DND-41 (cell line): ENCODE data around the gene CYFIP1.

Experiments
- ATAC-seq: fragments of 200-7000 bp; cut with Tn5 transposase; 3 replicates; pipeline ENCODE4 v1.9.1; 2021; ENCODE audit warnings: low read depth; ENCODE audit not compliant: insufficient read depth
- DNase-seq: peaks from one replicate; pipeline ENCODE4 v3.0.0-alpha.2; 2020
- H2AFZ ChIP-seq: 2 replicates; pipeline ENCODE4 v1.6.0; 2012; ENCODE audit warnings: low read depth, low read length
- H3K27ac ChIP-seq: 2 replicates; pipeline ENCODE4 v1.5.1; 2012; ENCODE audit warnings: low read length, inconsistent platforms
- H3K27me3 ChIP-seq: fragments of 200-600 bp; sonication (generic); 2 replicates; pipeline ENCODE4 v1.6.0; 2012; ENCODE audit warnings: low read length, mild to moderate bottlenecking, inconsistent platforms; ENCODE audit not compliant: insufficient read depth, poor library complexity
- H3K36me3 ChIP-seq: 2 replicates; pipeline ENCODE4 v1.5.1; 2012; ENCODE audit warnings: low read length, inconsistent platforms; ENCODE audit not compliant: insufficient read depth
- H3K4me1 ChIP-seq: 2 replicates; pipeline ENCODE4 v1.5.1; 2012; ENCODE audit warnings: mild to moderate bottlenecking, low read length; ENCODE audit not compliant: insufficient read depth
- H3K4me2 ChIP-seq: 2 replicates; pipeline ENCODE4 v1.6.0; 2012; ENCODE audit warnings: mild to moderate bottlenecking, moderate library complexity, low read length, inconsistent platforms; ENCODE audit not compliant: insufficient read depth
- H3K4me3 ChIP-seq, 2 experiments: fragments of 200-600 bp in 1 of 2; shearing (Covaris generic) in 1 of 2; 2 replicates each; pipeline ENCODE4 v1.5.1; 2012 to 2016; ENCODE audit warnings: inconsistent platforms in 2 of 2, low read length in 2 of 2, mild to moderate bottlenecking in 2 of 2, low read depth in 1 of 2, moderate library complexity in 1 of 2
- H3K79me2 ChIP-seq: 2 replicates; pipeline ENCODE4 v1.6.0; 2012; ENCODE audit warnings: low read length, inconsistent platforms; ENCODE audit not compliant: insufficient read depth
- H3K9ac ChIP-seq: 2 replicates; pipeline ENCODE4 v1.6.0; 2012; ENCODE audit warnings: low read depth, mild to moderate bottlenecking, inconsistent platforms, low read length, moderate library complexity
- H3K9me3 ChIP-seq: 2 replicates; pipeline ENCODE4 v1.5.1; 2012; ENCODE audit warnings: low read length, moderate library complexity, mild to moderate bottlenecking, inconsistent platforms; ENCODE audit not compliant: insufficient read depth, severe bottlenecking
- H4K20me1 ChIP-seq: 2 replicates; pipeline ENCODE4 v1.6.0; 2012; ENCODE audit warnings: low read length; ENCODE audit not compliant: insufficient read depth
- EZH2 ChIP-seq: IDR thresholded peaks from 3 replicates; pipeline ENCODE4 v1.6.1; 2012; ENCODE audit warnings: borderline replicate concordance, low read depth, mild to moderate bottlenecking, moderate library complexity, low read length, inconsistent platforms; ENCODE audit not compliant: severe bottlenecking
- TF ChIP-seq, protein P1 (sequence below): IDR thresholded peaks from 2 replicates; pipeline ENCODE4 v1.5.1; 2012; ENCODE audit warnings: borderline replicate concordance, low read length, moderate library complexity, mild to moderate bottlenecking; ENCODE audit not compliant: poor library complexity, severe bottlenecking; ENCODE audit errors: extremely low read depth

The CYFIP1 gene

DNA sequence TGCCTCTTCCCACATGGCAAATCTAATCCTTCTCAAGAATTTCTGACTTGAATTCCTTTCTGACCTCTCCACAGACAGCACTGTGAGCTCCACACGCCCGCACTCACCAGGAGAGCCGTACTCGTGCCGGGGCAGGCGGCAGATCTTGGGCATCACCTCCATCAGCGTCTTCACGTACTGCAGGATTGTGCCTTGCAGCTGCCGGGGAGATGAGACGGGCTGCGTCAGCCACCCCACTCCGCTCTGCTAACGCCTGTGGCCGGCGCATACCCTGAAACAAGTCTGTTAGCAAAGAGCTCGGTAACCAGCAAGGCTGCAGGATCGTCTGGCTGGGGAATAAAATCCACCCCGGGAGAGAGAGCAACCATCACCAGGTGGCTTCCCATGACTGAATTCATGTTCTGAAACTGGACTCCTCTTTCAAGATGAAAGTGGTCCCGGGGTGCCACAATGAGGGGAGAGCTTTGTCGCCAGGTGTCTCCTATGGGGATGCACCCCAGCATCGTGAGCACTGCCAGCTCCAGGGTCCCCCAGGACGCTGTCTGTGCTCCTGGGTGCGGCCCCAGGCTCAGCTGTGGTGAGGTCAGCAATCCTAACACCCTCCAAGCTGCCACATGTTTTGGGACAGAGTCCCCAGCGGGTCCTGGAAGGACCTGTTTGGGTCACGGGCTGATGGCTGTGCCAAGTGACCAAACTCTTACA is 98.3 kb downstream of the CYFIP1 start:
- Histone ChIP-seq H3K4me1 (0 out of 2 replicates have a peak, but pooled peaks cover 3% of the 10 kb centered on the region), H2AFZ (no peak overlapping the region), H3K79me2 (no peaks in the 10 kb centered on the region), H3K27ac (no peak overlapping the region), H3K4me3 (no peak overlapping the region), H3K27me3 (no peaks in the 10 kb centered on the region), H4K20me1 (no peaks in the 10 kb centered on the region; the same call in 1 of the 2 replicates), H3K9ac (no peak overlapping the region), H3K4me2 (no peak overlapping the region), H3K9me3 (no peaks in the 10 kb centered on the region), H3K36me3 (no peaks in the 10 kb centered on the region)
- TF ChIP-seq, protein P1, sequence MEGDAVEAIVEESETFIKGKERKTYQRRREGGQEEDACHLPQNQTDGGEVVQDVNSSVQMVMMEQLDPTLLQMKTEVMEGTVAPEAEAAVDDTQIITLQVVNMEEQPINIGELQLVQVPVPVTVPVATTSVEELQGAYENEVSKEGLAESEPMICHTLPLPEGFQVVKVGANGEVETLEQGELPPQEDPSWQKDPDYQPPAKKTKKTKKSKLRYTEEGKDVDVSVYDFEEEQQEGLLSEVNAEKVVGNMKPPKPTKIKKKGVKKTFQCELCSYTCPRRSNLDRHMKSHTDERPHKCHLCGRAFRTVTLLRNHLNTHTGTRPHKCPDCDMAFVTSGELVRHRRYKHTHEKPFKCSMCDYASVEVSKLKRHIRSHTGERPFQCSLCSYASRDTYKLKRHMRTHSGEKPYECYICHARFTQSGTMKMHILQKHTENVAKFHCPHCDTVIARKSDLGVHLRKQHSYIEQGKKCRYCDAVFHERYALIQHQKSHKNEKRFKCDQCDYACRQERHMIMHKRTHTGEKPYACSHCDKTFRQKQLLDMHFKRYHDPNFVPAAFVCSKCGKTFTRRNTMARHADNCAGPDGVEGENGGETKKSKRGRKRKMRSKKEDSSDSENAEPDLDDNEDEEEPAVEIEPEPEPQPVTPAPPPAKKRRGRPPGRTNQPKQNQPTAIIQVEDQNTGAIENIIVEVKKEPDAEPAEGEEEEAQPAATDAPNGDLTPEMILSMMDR: no peak
- no peak for TF ChIP-seq EZH2
- no peak for DNase-seq
- no peak for ATAC-seq

DNA sequence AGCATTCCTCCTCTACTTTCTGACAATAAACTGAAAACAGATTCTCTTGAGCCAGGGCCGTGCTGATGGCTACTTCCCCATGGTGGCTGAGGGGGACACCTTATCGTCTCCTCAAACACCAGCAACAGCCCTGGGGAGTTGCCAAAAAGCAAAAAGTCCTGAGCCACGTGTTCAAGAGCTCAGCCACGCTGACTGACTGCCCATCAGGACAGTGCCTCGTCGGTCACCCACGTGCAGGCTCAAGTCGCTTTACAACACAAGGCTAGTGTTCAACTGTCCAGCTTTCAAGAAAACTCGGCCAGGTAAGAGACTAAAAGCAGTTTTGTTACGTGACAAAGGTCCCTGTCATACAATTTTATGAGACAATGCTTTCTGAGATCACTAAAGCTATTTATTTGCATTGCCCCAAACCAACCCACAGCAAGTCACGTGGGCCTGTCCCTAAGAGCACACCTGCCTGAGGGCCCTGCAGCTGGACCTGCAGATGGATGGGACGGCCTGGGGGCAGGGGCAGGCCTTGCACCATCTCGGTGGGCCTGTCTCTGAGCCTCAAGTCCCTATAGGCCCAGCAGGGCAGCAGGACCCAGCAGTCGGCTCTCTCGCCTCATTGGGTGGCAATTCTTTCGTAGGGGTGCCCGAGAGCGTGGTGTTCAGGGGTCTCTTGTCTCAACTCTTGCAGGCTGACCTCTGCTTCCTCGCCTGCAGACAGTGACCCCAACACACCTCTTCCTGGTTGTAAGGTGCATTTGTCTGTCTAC is 99.0 kb downstream of the CYFIP1 start:
- no peak overlapping the region for H2AFZ ChIP-seq
- no peaks in the 10 kb centered on the region; the same call in 1 of the 2 replicates for H4K20me1 ChIP-seq
- no peaks in the 10 kb centered on the region for H3K9me3 ChIP-seq
- no peak overlapping the region for H3K4me2 ChIP-seq
- H3K27me3 ChIP-seq: no peaks in the 10 kb centered on the region
- H3K79me2 ChIP-seq: no peaks in the 10 kb centered on the region
- 0 out of 2 replicates have a peak, but pooled peaks cover 3% of the 10 kb centered on the region for H3K4me1 ChIP-seq
- no peak for TF ChIP-seq EZH2
- TF ChIP-seq, protein P1: no peak
- no peaks in the 10 kb centered on the region for H3K36me3 ChIP-seq
- ATAC-seq (no peak), DNase-seq (no peak)
- H3K9ac ChIP-seq: no peak overlapping the region
- H3K27ac ChIP-seq: no peak overlapping the region
- no peak overlapping the region for H3K4me3 ChIP-seq

DNA sequence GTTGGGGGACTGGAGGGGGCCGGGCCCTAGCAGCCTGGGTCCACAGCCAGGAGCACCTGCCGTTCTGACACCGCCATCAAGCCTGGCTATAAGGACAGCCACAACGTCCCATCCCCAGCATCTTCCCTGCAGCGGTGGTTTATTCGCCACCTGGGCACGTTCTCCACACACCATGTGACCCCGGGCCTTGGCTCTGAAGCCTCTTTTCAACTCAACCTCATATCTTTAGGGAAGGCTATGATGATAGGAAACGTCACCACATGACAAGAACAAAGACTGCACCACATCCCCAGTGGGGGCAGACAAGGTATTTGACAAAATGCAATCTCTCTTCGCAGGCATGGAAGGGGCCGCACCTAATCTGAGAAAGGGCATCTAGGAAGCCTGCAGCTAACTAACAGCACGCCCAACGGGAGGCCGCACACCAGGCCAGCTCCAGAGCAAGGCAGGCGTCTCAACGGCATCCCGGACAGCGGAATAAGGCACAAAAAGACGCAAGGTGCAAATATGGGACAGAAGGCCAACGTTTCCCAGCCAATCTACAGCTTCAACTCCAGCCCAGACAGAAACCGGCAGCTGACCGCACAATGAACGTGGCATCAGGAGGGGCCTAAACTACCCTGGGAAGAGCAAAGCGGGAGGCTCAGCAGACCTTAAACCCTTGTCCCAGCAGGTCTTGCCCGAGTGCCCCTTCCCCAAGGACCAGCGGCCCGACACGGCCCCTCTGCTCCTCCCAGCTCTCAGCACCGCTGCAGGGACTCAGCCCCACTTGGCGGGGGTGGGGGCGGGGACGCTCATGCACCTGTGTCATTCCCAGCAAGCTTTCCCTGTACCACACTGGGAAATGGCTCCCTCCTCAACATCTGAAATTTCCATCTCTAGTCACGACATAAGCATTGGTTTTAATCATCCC is 99.8 kb downstream of the CYFIP1 start:
- no peak for TF ChIP-seq EZH2
- TF ChIP-seq, protein P1: no peak
- Histone ChIP-seq H4K20me1 (no peaks in the 10 kb centered on the region; the same call in 1 of the 2 replicates), H3K79me2 (no peaks in the 10 kb centered on the region), H3K27ac (no peak overlapping the region), H3K9me3 (no peaks in the 10 kb centered on the region), H3K27me3 (no peaks in the 10 kb centered on the region), H3K4me1 (0 out of 2 replicates have a peak, but pooled peaks cover 3% of the 10 kb centered on the region), H2AFZ (no peak overlapping the region), H3K4me3 (no peak overlapping the region), H3K36me3 (no peaks in the 10 kb centered on the region), H3K9ac (no peak overlapping the region), H3K4me2 (no peak overlapping the region)
- DNase-seq: peak; percentile 36
- ATAC-seq: peak; percentile 63
